H1 (cell line): ENCODE measurements around the gene CCNI2. TPM values are rescaled to one million over a fixed set of nuclear protein-coding genes. Genes with fewer than 3 reads are reported as not detected.

Source experiments
- CTCF ChIA-PET: fragments of 300-600 bp; sonication (Branson Sonifier 250); formaldehyde crosslinking; loops from one replicate; lab custom pipeline; 2021; ENCODE audit not compliant: partially characterized antibody; lab: Charles Lee
- POLR2A ChIA-PET: fragments of 300-600 bp; sonication (Branson Sonifier 250); formaldehyde crosslinking; loops from one replicate; lab custom pipeline; 2021; ENCODE audit warnings: inconsistent platforms; ENCODE audit not compliant: partially characterized antibody; lab: Charles Lee
- DNase-seq, 2 experiments: peaks; one replicate each; pipeline versions ENCODE4 v3.0.0 to v3.0.0-alpha.2; 2010 to 2022; ENCODE audit warnings: low spot score in 2 of 2, low read depth in 1 of 2, mixed read lengths in 1 of 2
- FAIRE-seq: peaks from 2 replicates; lab custom pipeline; 2011; peaks lifted over from hg19 to GRCh38; lab: Jason Lieb, UNC
- H2AFZ ChIP-seq: 2 replicates; pipeline ENCODE4 v1.8.1; 2012; ENCODE audit warnings: low read length, inconsistent platforms
- H2AK5ac ChIP-seq: 2 replicates; pipeline ENCODE4 v1.6.1; 2013; ENCODE audit warnings: low read depth, low read length
- H2BK120ac ChIP-seq: replicated peaks from 2 replicates; pipeline ENCODE3; 2013; ENCODE audit warnings: low read depth, low read length, inconsistent platforms
- H2BK12ac ChIP-seq: 2 replicates; pipeline ENCODE4 v1.6.1; 2013; ENCODE audit warnings: low read depth, low read length
- H2BK15ac ChIP-seq: 2 replicates; pipeline ENCODE4 v1.6.1; 2013; ENCODE audit warnings: low read length
- H2BK20ac ChIP-seq: 2 replicates; pipeline ENCODE4 v1.6.1; 2013; ENCODE audit warnings: low read length
- H2BK5ac ChIP-seq: 2 replicates; pipeline ENCODE4 v1.6.1; 2013; ENCODE audit warnings: low read depth, low read length
- H3K14ac ChIP-seq: 2 replicates; pipeline ENCODE4 v1.6.1; 2013; ENCODE audit warnings: inconsistent platforms; ENCODE audit not compliant: insufficient read length
- H3K18ac ChIP-seq: 2 replicates; pipeline ENCODE4 v1.6.1; 2013; ENCODE audit warnings: low read length; ENCODE audit errors: extremely low read depth
- H3K23ac ChIP-seq: 2 replicates; pipeline ENCODE4 v1.6.1; 2013; ENCODE audit warnings: inconsistent platforms; ENCODE audit not compliant: insufficient read length
- H3K23me2 ChIP-seq: 2 replicates; pipeline ENCODE4 v1.6.1; 2013; ENCODE audit warnings: low read depth, low read length
- H3K27ac ChIP-seq: 2 replicates; pipeline ENCODE4 v1.6.1; 2011; ENCODE audit warnings: low read depth, low read length, inconsistent platforms
- H3K27me3 ChIP-seq, 4 experiments: replicated peaks in 1 of 4; 1 replicate in 1 of 4; 2 replicates in 3 of 4; pipeline versions ENCODE4 v1.6.1 to v1.8.1; 2011 to 2013; ENCODE audit warnings: low read length in 3 of 4, mild to moderate bottlenecking in 3 of 4, inconsistent platforms in 2 of 4, mixed read lengths in 2 of 4, moderate library complexity in 1 of 4; ENCODE audit not compliant: control insufficient read depth in 3 of 4, insufficient read depth in 3 of 4; ENCODE audit errors: extremely low read depth in 1 of 4
- H3K36me3 ChIP-seq, 4 experiments: 2 replicates each; pipeline versions ENCODE4 v1.6.1 to v1.8.1; 2011 to 2013; ENCODE audit warnings: mild to moderate bottlenecking in 4 of 4, low read length in 3 of 4, moderate library complexity in 2 of 4, control low read depth in 1 of 4, inconsistent platforms in 1 of 4; ENCODE audit not compliant: insufficient read depth in 4 of 4, control insufficient read depth in 2 of 4
- H3K4ac ChIP-seq: replicated peaks from 2 replicates; pipeline ENCODE3; 2013; ENCODE audit warnings: low read length, low read depth, mixed read lengths, inconsistent platforms; ENCODE audit not compliant: insufficient read length
- H3K4me1 ChIP-seq, 4 experiments: replicated peaks in 1 of 4; 1 replicate in 1 of 4; 2 replicates in 3 of 4; pipeline versions ENCODE4 v1.6.1 to v1.8.1; 2011 to 2013; ENCODE audit warnings: low read length in 3 of 4, inconsistent platforms in 2 of 4, mixed read lengths in 1 of 4; ENCODE audit not compliant: insufficient read depth in 4 of 4, control insufficient read depth in 3 of 4
- H3K4me2 ChIP-seq, 2 experiments: 2 replicates each; pipeline versions ENCODE4 v1.6.1 to v1.8.1; 2011 to 2013; ENCODE audit warnings: low read depth in 2 of 2, low read length in 2 of 2, control low read depth in 1 of 2, inconsistent platforms in 1 of 2, mild to moderate bottlenecking in 1 of 2; ENCODE audit not compliant: insufficient read depth in 1 of 2
- H3K4me3 ChIP-seq, 4 experiments: fragments of 200-600, 300-600 bp in 1 of 4; sonication (generic), shearing (Covaris generic), sonication (Bioruptor Twin) in 1 of 4; 2 replicates each; pipeline versions ENCODE4 v1.5.1 to v1.8.1; 2011 to 2016; ENCODE audit warnings: low read length in 4 of 4, low read depth in 3 of 4, control low read depth in 2 of 4, inconsistent platforms in 2 of 4, mild to moderate bottlenecking in 2 of 4, mixed read lengths in 1 of 4, moderate library complexity in 1 of 4; ENCODE audit not compliant: insufficient read depth in 2 of 4; ENCODE audit errors: extremely low read depth in 1 of 4
- H3K56ac ChIP-seq: replicated peaks from 2 replicates; pipeline ENCODE3; 2013; ENCODE audit warnings: low read depth, mild to moderate bottlenecking, mixed read lengths, low read length, inconsistent platforms; ENCODE audit not compliant: insufficient read length
- H3K79me1 ChIP-seq: 2 replicates; pipeline ENCODE4 v1.6.1; 2013; ENCODE audit warnings: low read depth, low read length, control low read depth
- H3K79me2 ChIP-seq, 2 experiments: 2 replicates each; pipeline versions ENCODE4 v1.6.1 to v1.8.1; 2012 to 2013; ENCODE audit warnings: low read length in 2 of 2, mild to moderate bottlenecking in 2 of 2, inconsistent platforms in 1 of 2; ENCODE audit not compliant: insufficient read depth in 2 of 2, control insufficient read depth in 1 of 2
- H3K9ac ChIP-seq, 4 experiments: replicated peaks in 1 of 4; 1 replicate in 1 of 4; 2 replicates in 3 of 4; pipeline versions ENCODE4 v1.6.1 to v1.8.1; 2011 to 2013; ENCODE audit warnings: low read depth in 3 of 4, low read length in 3 of 4, control low read depth in 2 of 4, mild to moderate bottlenecking in 2 of 4, moderate library complexity in 2 of 4, inconsistent platforms in 1 of 4; ENCODE audit errors: extremely low read depth in 1 of 4
- H3K9me3 ChIP-seq, 2 experiments: 2 replicates each; pipeline versions ENCODE4 v1.6.1 to v1.8.1; 2012 to 2013; ENCODE audit warnings: mild to moderate bottlenecking in 2 of 2, moderate library complexity in 2 of 2, control low read depth in 1 of 2, inconsistent platforms in 1 of 2, low read depth in 1 of 2, low read length in 1 of 2, mixed read lengths in 1 of 2; ENCODE audit not compliant: insufficient read depth in 2 of 2
- H4K20me1 ChIP-seq, 2 experiments: replicated peaks in 1 of 2; 2 replicates each; pipeline versions ENCODE3 to v1.8.1; 2011 to 2013; ENCODE audit warnings: inconsistent platforms in 2 of 2, low read length in 2 of 2, mild to moderate bottlenecking in 1 of 2; ENCODE audit not compliant: insufficient read depth in 2 of 2, control insufficient read depth in 1 of 2
- H4K5ac ChIP-seq: 2 replicates; pipeline ENCODE4 v1.6.1; 2013; ENCODE audit warnings: low read length, low read depth, mixed read lengths, inconsistent platforms; ENCODE audit not compliant: insufficient read length
- H4K8ac ChIP-seq: 2 replicates; pipeline ENCODE4 v1.8.0; 2013; ENCODE audit warnings: mild to moderate bottlenecking, moderate library complexity, low read length, inconsistent platforms; ENCODE audit not compliant: insufficient read depth; ENCODE audit errors: extremely low read depth
- H4K91ac ChIP-seq: replicated peaks from 2 replicates; pipeline ENCODE3; 2013; ENCODE audit warnings: low read length, mixed read lengths, inconsistent platforms; ENCODE audit not compliant: insufficient read length
- CREB1 ChIP-seq: IDR thresholded peaks from 2 replicates; pipeline ENCODE4 v1.6.1; 2012; ENCODE audit warnings: inconsistent platforms
- CTBP2 ChIP-seq: IDR thresholded peaks from 2 replicates; pipeline ENCODE4 v1.7.0; 2011; ENCODE audit warnings: borderline replicate concordance, mild to moderate bottlenecking, moderate library complexity, mixed read lengths, low read length; ENCODE audit not compliant: insufficient read depth, insufficient read length
- HDAC2 ChIP-seq, 2 experiments: fragments of 300-600 bp in 1 of 2; sonication (generic) in 1 of 2; IDR thresholded peaks; 2 replicates each; pipeline ENCODE4 v1.6.1; 2011 to 2012; ENCODE audit warnings: low read depth in 2 of 2, low read length in 2 of 2, mild to moderate bottlenecking in 2 of 2, moderate library complexity in 2 of 2, borderline replicate concordance in 1 of 2, inconsistent platforms in 1 of 2
- NANOG ChIP-seq: IDR thresholded peaks from 2 replicates; pipeline ENCODE4 v1.6.1; 2011; ENCODE audit warnings: low read length, low read depth, mild to moderate bottlenecking, inconsistent platforms; ENCODE audit not compliant: insufficient read depth, poor library complexity, severe bottlenecking
- NRF1 ChIP-seq: IDR thresholded peaks from 2 replicates; pipeline ENCODE4 v1.6.1; 2011; ENCODE audit warnings: mild to moderate bottlenecking, low read depth, low read length, improper control_type of control experiment
- SAP30 ChIP-seq: fragments of 300-600 bp; sonication (generic); IDR thresholded peaks from 2 replicates; pipeline ENCODE4 v1.7.1; 2012; ENCODE audit warnings: low read length, moderate library complexity, mild to moderate bottlenecking, inconsistent platforms; ENCODE audit not compliant: insufficient read depth, insufficient replicate concordance
- SP1 ChIP-seq: IDR thresholded peaks from 2 replicates; pipeline ENCODE4 v1.6.1; 2011; ENCODE audit warnings: low read depth, low read length
- SUZ12 ChIP-seq: fragments of 200-600 bp; sonication (generic); IDR thresholded peaks from 2 replicates; pipeline ENCODE4 v1.6.1; 2012; ENCODE audit warnings: mild to moderate bottlenecking, inconsistent platforms, low read length, moderate library complexity, mixed read lengths
- WGBS, 2 experiments: shearing (Covaris generic) in 1 of 2; methylation state at CpG; one replicate each; pipeline versions ENCODE4 v1.1.6 to v1.1.7; 2013 to 2015; ENCODE audit warnings: low lambda C conversion rate in 2 of 2, mixed read lengths in 2 of 2, inconsistent platforms in 1 of 2, low coverage in 1 of 2, missing lambda C conversion rate in 1 of 2; ENCODE audit not compliant: insufficient replicate concordance in 2 of 2, insufficient coverage in 1 of 2, insufficient read length in 1 of 2; ENCODE audit errors: extremely low coverage in 1 of 2, missing lambda C conversion rate in 1 of 2; 5-methylcytosine and 5-hydroxymethylcytosine counted together
- polyA plus RNA-seq, 7 experiments: library from polyadenylated mRNA; depleted of rRNA in 3 of 7; stranded (reverse) in 5 of 7; unstranded in 2 of 7; fragments of >200 nt in 5 of 7; fragments of 200-250 nt in 2 of 7; gene quantifications; 1 replicate in 5 of 7; 2 replicates in 1 of 7; 4 replicates in 1 of 7; pipeline versions ENCODE4 v1.2.1 to v1.2.3, GENCODE V29; 2011 to 2013; ENCODE audit warnings: missing spikeins in 2 of 7, mixed read lengths in 2 of 7
- total RNA-seq: library from RNA; stranded (reverse); fragmentation: NEBNext Ultra II Directional; extraction: Animal tissue kit (Norgen Biotek cat#: 25700); gene quantifications from 2 replicates; pipeline ENCODE4 v1.2.1, GENCODE V29; 2021

Gene CCNI2
- total and polyA plus RNA-seq, 2 of the 8 experiments (the other 6 are each of a cell fraction or from before 2014, with no cell fraction given): 1.3 to 1.4 TPM

- no peak overlapping the region for H3K14ac ChIP-seq
- no peak overlapping the region for H3K56ac ChIP-seq
- H4K91ac ChIP-seq: no peak overlapping the region
- peaks cover 0 to 7% of the 10 kb centered on the region in 2 experiments; a peak in 1 of 4 replicates for H3K79me2 ChIP-seq
- H3K18ac ChIP-seq: no peak overlapping the region
- no peaks in the 10 kb centered on the region for H3K9me3 ChIP-seq
- no peak overlapping the region for H3K27ac ChIP-seq
- WGBS, 2 experiments: 88% methylated on average over 5 of the region's 5 CpGs; no CpG with 5 or more reads in 1 of the 2 experiments
- no peak overlapping the region for H4K5ac ChIP-seq
- H2BK120ac ChIP-seq: no peak overlapping the region
- H3K9ac ChIP-seq: no peak overlapping the region
- DNase-seq: no peak
- H4K20me1 ChIP-seq: peaks cover 3 to 13% of the 10 kb centered on the region in 2 experiments
- H3K4me1 ChIP-seq: peaks cover 0 to 24% (median 6%) of the 10 kb centered on the region in 4 experiments; a peak in 5 of 7 replicates
- no peak overlapping the region for H2BK5ac ChIP-seq
- no peak overlapping the region for H2BK20ac ChIP-seq
- H3K4ac ChIP-seq: no peak overlapping the region
- H3K23ac ChIP-seq: no peak overlapping the region
- no peak for TF ChIP-seq NANOG
- no peak for TF ChIP-seq HDAC2 (IDR thresholded peaks at IDR 0.05; ENCODE audit: borderline replicate concordance in 1 of 2, low read depth in 2 of 2, low read length in 2 of 2)
- TF ChIP-seq SUZ12: no peak
- no peak for TF ChIP-seq SAP30
- TF ChIP-seq CTBP2: no peak
- no peak for TF ChIP-seq CREB1
- no peak for TF ChIP-seq NRF1
- TF ChIP-seq SP1: no peak
- peaks cover 10% of the 10 kb centered on the region for H3K23me2 ChIP-seq
- H3K36me3 ChIP-seq: no peaks in the 10 kb centered on the region
- POLR2A ChIA-PET: no interaction called here
- H2AFZ ChIP-seq: no peak overlapping the region
- H2AK5ac ChIP-seq: no peak overlapping the region
- H3K27me3 ChIP-seq: peaks cover 2 to 34% (median 26%) of the 10 kb centered on the region in 4 experiments
- H2BK15ac ChIP-seq: no peak overlapping the region
- FAIRE-seq: no peak
- no peak overlapping the region for H3K4me3 ChIP-seq
- no peak overlapping the region for H4K8ac ChIP-seq
- no peak overlapping the region for H3K4me2 ChIP-seq
- peaks cover 4% of the 10 kb centered on the region for H3K79me1 ChIP-seq
- CTCF ChIA-PET: interaction anchor here (0.6 to 6.6 kb wide), 7 partner anchors 8 to 260 kb away, joined by 3 to 58 read pairs (median 3); partner anchors contain the start of gene CCNI2
- H2BK12ac ChIP-seq: no peak overlapping the region
Observed at GRCh38 chr5:132773114-132773513, 25.9 kb downstream of the CCNI2 start.
